Stimulated activated CD4-positive, alpha-beta T cell treated with anti-CD3 and anti-CD28 coated beads, Interleukin-15, amount 100 ng/mL, for 1 hour (primary cell): ENCODE measurements around the gene PITHD1.
"Not testable (repeated sequence)": the region's sequence is repeated elsewhere in the genome, so short reads cannot be mapped to it uniquely, and the experiment has no call there.

Experiments
- DNase-seq, 2 donors: peaks; one replicate each; pipeline ENCODE4 v3.0.0-alpha.2; 2020; ENCODE audit warnings: low read depth in 1 of 2, low spot score in 1 of 2

PITHD1 gene

GRCh38 chr1:23797478-23798448 lies 19.5 kb downstream of the PITHD1 start:
- DNase-seq = no peak

- no peak for DNase-seq
These were observed 20.5 kb downstream of the PITHD1 start for GRCh38 chr1:23798662-23799142.

- DNase-seq = no peak
These were observed 21.0 kb downstream of the PITHD1 start for GRCh38 chr1:23799255-23799569.

GRCh38 chr1:23799570-23800399 lies 21.6 kb downstream of the PITHD1 start:
- DNase-seq = no peak

GRCh38 chr1:23800400-23801337 lies 22.5 kb downstream of the PITHD1 start, which contains the start of gene GALE:
GALE (minus strand) TSS chr1:23800754; CDS start chr1:23799007, 1,747 bp downstream.
- peak; percentile 93 to 97 for DNase-seq

GRCh38 chr1:23801338-23801748 lies 23.1 kb downstream of the PITHD1 start:
- DNase-seq = no peak

- DNase-seq = no peak
These were observed 23.7 kb downstream of the PITHD1 start for GRCh38 chr1:23801876-23802275.

GRCh38 chr1:23802809-23803342 lies 24.7 kb downstream of the PITHD1 start:
- not testable (repeated sequence) for DNase-seq

- no peak for DNase-seq
These were observed 25.5 kb downstream of the PITHD1 start for GRCh38 chr1:23803674-23804073.

- DNase-seq = no peak
These were observed 26.1 kb downstream of the PITHD1 start for GRCh38 chr1:23804183-23804835.

GRCh38 chr1:23805025-23805424 lies 26.8 kb downstream of the PITHD1 start:
- no peak for DNase-seq

GRCh38 chr1:23806280-23806679 lies 28.1 kb downstream of the PITHD1 start:
- no peak for DNase-seq

GRCh38 chr1:23807453-23807852 lies 29.2 kb downstream of the PITHD1 start:
- no peak for DNase-seq

GRCh38 chr1:23809751-23810171 lies 31.5 kb downstream of the PITHD1 start:
- peak; percentile 57 to 68 for DNase-seq

- no peak for DNase-seq
These were observed 32.8 kb downstream of the PITHD1 start for GRCh38 chr1:23810818-23811540.

GRCh38 chr1:23814016-23814415 lies 35.8 kb downstream of the PITHD1 start:
- no peak for DNase-seq

GRCh38 chr1:23816361-23816760 lies 38.1 kb downstream of the PITHD1 start:
- no peak for DNase-seq

GRCh38 chr1:23816906-23817305 lies 38.7 kb downstream of the PITHD1 start:
- DNase-seq = no peak

GRCh38 chr1:23817633-23818032 lies 39.4 kb downstream of the PITHD1 start:
- no peak for DNase-seq
